ENCODE measurements around the gene GPD1. TPM values are rescaled to one million over a fixed set of nuclear protein-coding genes. Genes with fewer than 3 reads are reported as not detected.

Gene GPD1
- 0.11 to 0.35 TPM (median 0.19 TPM) in 5 replicates for total RNA-seq (2022; extraction: Qiagen RNA extraction; ENCODE audit: low read depth)

GRCh38 chr12:50103767-50104321, at the start of gene GPD1:
Gene GPD1, plus strand, starts transcription at chr12:50104008. Its CDS starts 43 bp downstream, at chr12:50104051.

DNA sequence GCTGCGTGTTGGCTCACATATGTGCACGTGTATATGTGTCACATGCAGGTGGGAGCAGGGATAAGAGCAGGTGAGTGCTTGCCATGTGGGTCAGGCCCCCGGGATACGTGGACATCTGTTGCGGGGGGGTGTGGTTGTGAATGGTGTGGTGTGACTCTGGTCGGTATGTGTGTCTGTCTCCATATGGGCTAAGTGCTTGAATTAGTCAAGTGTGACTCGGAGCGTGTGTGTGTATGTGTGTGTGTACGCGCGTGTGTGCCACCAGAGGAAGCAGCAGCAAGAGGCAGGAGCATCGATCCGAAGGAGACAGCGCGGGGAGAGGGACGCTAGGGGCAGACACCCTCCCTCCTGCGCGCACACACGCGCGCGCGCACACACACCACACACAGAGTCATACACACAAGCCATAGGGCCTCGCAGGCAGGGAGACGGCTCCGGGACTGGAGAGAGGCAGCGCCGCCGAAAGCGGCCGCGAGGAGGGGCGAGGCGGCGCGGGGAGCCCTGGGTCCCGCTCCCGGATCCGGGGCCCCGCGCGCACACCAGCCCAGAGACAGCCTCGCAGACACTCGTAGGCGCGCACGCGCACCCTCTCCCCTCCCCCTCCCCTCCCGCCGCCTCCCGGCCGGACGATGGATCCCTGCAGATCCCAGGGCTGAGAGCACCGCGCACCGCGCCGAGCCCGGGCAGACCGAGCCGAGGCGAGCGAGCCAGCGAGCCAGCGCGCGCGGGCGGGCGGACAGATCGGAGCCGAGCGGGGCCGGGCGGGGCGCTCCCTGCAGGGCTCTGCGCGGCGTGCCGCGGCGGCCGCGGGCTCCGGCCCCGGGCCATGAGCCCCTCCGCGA, 46.6 kb upstream of the GPD1 start, which contains the start of gene ASIC1:
ASIC1 (plus strand) TSS at position 597 of the 842 bp plus-strand sequence. CDS start 1,171 bp downstream, outside the sequence.

DNA sequence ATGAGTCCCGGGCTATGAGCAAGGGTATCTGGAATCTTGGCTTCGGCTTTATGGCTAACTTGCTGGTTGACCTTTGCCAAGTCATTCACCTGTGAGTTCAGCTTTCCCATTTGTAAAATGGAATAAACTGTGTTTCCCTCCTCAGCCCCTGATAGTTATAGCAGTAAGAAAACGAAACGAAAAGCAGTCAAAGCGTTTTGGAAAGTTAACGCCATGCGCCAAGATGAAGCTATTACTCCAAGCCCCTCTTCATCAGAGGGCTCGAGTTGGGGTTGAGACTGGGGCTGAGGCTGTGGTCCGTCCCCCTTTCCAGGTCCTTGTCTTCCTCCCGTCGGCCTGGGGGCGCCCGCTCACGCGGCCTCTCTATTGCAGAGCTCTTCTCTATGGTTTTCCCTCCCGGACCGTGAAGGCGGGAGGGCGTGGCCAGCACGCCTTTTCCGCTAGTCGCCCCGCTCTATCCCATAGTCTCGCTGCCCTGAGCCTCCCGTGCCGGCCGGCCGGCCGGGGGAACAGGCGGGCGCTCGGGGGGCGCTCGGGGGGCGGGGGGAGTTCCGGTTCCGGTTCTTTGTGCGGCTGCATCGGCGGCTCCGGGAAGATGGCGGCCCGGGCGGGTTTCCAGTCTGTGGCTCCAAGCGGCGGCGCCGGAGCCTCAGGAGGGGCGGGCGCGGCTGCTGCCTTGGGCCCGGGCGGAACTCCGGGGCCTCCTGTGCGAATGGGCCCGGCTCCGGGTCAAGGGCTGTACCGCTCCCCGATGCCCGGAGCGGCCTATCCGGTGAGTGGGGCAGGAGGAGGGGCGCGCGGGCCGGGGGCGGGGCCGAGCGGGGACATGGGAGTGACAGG, 18.8 kb upstream of the GPD1 start, which contains the start of gene SMARCD1:
SMARCD1 (plus strand) TSS at position 568 of the 840 bp plus-strand sequence; CDS start at position 596, 28 bp downstream.

DNA sequence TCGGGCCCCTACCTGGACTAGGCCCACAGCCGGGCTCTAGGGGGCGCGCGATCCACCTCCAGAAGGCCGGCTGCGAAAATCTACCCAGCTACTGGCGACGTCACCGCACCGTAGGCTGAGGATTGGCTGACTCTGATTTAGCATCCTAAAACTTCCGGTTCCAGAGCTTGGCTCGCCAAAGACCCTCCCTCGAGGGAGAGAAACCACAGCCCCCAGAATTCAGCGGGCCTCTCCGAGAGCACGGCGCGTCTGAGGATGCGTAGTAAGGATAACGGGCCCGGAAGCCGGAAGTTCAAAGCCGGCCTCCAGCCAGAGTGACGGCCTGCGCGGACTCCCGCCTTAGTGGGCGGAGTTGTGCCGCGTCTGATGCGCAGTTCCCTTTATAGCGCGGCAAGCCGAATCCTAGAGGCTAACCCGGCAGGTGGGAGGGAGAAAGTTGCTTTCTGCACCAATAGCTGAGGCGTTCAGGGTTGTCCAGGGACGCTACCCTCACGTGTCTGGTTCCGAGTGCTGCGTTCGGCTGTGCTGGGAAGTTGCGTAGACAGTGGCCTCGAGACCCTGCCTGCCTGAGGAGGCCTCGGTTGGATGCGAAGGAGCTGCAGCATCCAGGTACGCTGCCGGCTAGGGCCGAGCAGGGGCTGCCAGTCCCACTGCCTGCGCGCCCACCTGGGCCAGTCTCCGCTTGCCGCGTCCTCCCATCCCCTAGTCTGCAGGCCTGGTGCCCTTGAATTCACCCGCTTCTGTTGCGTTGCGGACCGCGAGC, 8.1 kb downstream of the GPD1 start, which contains the start of gene COX14:
COX14 (plus strand) TSS at position 544 of the 763 bp plus-strand sequence. CDS start 7,808 bp downstream, outside the sequence.

Other genes with a start within 250 kb of the GPD1 start
- 0.28 TPM in 1 of 5 replicates, not detected in the others for gene FAIM2, start 200.1 kb upstream of the GPD1 start, total RNA-seq (2022; extraction: Qiagen RNA extraction; ENCODE audit: low read depth)
- gene AQP2, start 153.3 kb upstream of the GPD1 start, total RNA-seq (2022; extraction: Qiagen RNA extraction; ENCODE audit: low read depth) = not detected in 5 replicates
- not detected in 5 replicates for gene AQP5, start 142.1 kb upstream of the GPD1 start, total RNA-seq (2022; extraction: Qiagen RNA extraction; ENCODE audit: low read depth)
- not detected in 5 replicates for gene AQP6, start 131.1 kb upstream of the GPD1 start, total RNA-seq (2022; extraction: Qiagen RNA extraction; ENCODE audit: low read depth)
- 68.2 to 84.2 TPM (median 78.5 TPM) in 5 replicates for gene RACGAP1, start 78.5 kb upstream of the GPD1 start, total RNA-seq (2022; extraction: Qiagen RNA extraction; ENCODE audit: low read depth)
- gene ASIC1, start 46.4 kb upstream of the GPD1 start, total RNA-seq (2022; extraction: Qiagen RNA extraction; ENCODE audit: low read depth) = 4.9 to 6.2 TPM (median 5.6 TPM) in 5 replicates
- gene SMARCD1, start 18.7 kb upstream of the GPD1 start, total RNA-seq (2022; extraction: Qiagen RNA extraction; ENCODE audit: low read depth) = 64.2 to 81.3 TPM (median 67.8 TPM) in 5 replicates
- 68.5 to 85.2 TPM (median 72.6 TPM) in 5 replicates for gene COX14, start 8.2 kb downstream of the GPD1 start, total RNA-seq (2022; extraction: Qiagen RNA extraction; ENCODE audit: low read depth)
- 25.6 to 29.4 TPM (median 27.0 TPM) in 5 replicates for gene CERS5, start 63.4 kb downstream of the GPD1 start, total RNA-seq (2022; extraction: Qiagen RNA extraction; ENCODE audit: low read depth)
- gene LIMA1, start 179.5 kb downstream of the GPD1 start, total RNA-seq (2022; extraction: Qiagen RNA extraction; ENCODE audit: low read depth) = 5.2 to 7.8 TPM (median 6.3 TPM) in 5 replicates

All from A549 treated with GW870086 at 1 μM for 4 hours (cell line).